Right hindlimb (tissue), 1 donor: ENCODE results near the gene PRAME.
A peak's percentile ranks its signal among the peaks of the same experiment; 100 is the strongest.
"Not testable (repeated sequence)": the region's sequence is repeated elsewhere in the genome, so short reads cannot be mapped to it uniquely, and the experiment has no call there.

Experiments
- DNase-seq: peaks from one replicate; pipeline ENCODE4 v3.0.0-alpha.2; 2018

Gene PRAME

GRCh38 chr22:22520020-22520656, 38.9 kb downstream of the PRAME start, which contains the start of gene ZNF280A:
Gene ZNF280A (minus strand): TSS chr22:22520270. CDS start chr22:22515630, 4,640 bp downstream.
- DNase-seq: no peak

DNA sequence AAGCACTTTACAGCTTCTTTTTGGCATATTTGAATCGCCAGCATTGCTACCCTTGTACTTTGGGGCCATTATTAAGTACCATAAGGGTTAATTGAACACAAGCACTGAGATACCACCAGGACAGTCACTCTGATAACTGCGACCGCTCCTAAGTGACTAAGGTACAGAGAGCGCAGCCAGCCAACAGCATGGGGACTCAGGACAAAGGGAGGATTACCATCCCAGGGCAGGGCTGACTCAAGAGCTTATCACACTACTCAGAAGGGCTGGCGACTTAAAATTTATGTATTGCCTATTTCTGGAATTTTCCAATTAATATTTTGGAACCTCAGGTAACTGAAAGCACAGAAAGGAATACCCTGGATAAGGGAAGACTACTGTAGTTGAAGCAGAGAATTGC, 39.5 kb downstream of the PRAME start:
- no peak for DNase-seq

GRCh38 chr22:22516992-22517391, 42.1 kb downstream of the PRAME start:
- no peak for DNase-seq

GRCh38 chr22:22515890-22516289, 43.2 kb downstream of the PRAME start:
- no peak for DNase-seq

DNA sequence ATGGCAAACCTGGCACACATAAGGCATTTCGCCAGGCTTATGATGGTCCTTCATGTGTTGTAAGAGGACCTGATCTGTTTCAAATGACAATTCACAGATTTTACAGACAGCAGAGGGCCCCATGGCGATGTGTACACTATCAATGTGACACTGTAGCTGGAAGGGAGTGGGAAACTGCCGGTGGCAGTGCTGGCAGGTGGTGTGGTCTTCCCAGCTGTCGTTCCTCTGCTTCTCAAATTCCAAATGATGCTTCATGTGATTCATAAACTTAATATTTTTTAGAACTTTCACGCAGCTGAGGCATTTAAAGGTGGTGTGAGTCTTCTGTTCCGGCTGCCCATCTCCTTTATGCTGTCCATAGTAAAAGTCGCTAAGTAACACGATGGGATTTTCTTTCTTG, 44.6 kb downstream of the PRAME start:
- DNase-seq: peak; percentile 18

- no peak for DNase-seq
Observed at GRCh38 chr22:22513619-22514018, 45.4 kb downstream of the PRAME start.

- DNase-seq: no peak
Observed at GRCh38 chr22:22512951-22513350, 46.1 kb downstream of the PRAME start.

- DNase-seq: not testable (repeated sequence)
Observed at GRCh38 chr22:22510833-22511232, 48.2 kb downstream of the PRAME start.

DNA sequence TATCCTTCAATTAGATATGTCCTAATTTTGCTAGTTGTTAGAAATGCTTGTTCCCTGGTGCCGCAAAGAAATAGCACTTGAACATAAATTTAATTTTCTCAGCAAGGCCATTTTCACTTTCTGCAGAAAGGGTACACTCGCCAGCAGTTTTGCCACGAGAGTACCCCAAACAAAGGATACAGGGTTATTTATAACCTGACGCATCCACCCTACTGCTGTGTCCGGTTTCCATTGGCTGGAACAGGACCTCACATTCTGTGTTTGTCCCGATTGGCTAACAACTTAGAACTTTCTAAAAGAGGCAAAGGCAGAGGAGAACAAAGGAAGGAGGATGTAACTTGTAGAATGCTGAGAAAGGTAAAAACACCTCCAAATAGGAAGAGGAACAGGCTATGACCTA, 49.2 kb downstream of the PRAME start:
- not testable (repeated sequence) for DNase-seq

DNA sequence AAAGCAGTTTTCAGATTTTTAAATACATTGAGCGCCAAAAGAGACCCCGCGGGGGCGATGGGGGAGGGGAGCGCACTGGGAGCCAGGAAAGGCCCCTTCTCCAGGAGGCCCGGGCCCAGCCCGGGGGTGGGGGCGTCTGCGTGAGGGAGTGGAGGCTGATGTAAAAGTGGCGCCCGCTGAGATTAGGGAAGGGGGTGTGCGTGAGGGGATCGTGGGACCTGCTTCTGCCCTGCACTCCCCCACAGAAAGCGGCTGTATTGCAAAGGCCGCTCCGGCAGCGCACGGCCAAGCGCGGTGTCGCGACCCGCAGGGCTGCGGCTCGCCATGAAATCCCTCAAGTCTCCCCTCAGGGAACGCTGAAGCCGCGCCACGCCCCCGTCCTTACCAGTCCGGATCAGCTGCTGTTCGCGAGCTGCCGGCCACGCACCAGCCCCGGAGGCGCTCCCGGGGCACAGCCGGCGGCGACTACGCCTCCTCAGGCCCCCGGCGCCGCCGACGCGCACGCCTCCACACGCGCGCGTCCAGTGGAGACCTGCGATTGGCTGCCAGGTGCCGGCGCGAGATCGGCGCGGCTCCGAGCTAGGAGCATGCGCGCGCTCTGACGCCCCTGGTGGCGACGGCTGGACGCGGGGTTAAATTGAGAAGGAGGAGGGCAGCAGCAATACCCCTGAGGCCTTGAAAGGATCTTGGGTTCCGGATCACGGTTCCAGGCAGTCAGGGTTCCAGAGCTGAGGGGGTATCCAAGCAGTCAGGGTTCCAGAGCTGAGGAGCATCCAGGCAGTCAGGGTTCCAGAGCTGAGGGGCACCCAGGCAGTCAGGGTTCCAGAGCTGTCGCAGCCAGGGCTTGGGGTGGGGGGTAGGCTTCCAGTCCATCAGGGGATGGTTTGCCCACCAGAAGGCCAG, 50.5 kb downstream of the PRAME start, which contains the start of gene ZNF280B:
Gene ZNF280B, minus strand, starts transcription at position 469 of the 903 bp plus-strand sequence. CDS start 19,344 bp downstream, outside the sequence.
- peak; percentile 86 for DNase-seq

- DNase-seq: no peak
Observed at GRCh38 chr22:22507743-22508273, 51.3 kb downstream of the PRAME start.

GRCh38 chr22:22506736-22507135, 52.3 kb downstream of the PRAME start:
- no peak for DNase-seq

DNA sequence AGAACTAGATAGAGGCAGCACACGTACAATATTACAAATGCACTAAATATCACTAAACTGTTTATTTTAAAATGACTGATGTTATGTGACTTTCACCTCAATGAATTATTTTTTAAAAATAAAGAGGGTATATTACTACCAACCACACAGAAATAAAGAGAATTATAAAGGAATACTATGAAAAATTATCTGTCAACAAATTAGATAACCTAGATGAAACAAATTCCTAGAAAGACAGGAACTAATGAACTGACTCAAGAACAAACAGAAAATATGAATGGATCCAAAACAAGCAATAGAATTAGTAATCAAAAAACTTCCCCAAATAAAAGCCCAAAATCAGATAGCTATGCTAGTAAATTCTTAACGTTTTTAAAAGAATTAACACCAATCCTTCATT, 60.8 kb downstream of the PRAME start:
- no peak for DNase-seq
